SK-N-SH (cell line): Measurements from ENCODE around the gene GPR15LG. TPM values are rescaled to one million over a fixed set of nuclear protein-coding genes. Genes with fewer than 3 reads are reported as not detected.

ENCODE experiments used
- CTCF ChIA-PET: fragments of 300-600, 350-600 bp; formaldehyde crosslinking; extraction: SDS; loops from one replicate; lab custom pipeline; 2021; lab: Yijun Ruan, JAX
- POLR2A ChIA-PET: fragments of 350-600 bp; sonication (Branson Sonifier 250); formaldehyde crosslinking; extraction: SDS; loops from one replicate; lab custom pipeline; 2020; ENCODE audit warnings: antibody characterized with exemption, inconsistent platforms; lab: Yijun Ruan, JAX
- DNase-seq: peaks from one replicate; pipeline ENCODE4 v3.0.0; 2012
- H2AFZ ChIP-seq: fragments of 200-600 bp; sonication (generic); 2 replicates; pipeline ENCODE4 v1.8.1; 2016; ENCODE audit warnings: antibody characterized with exemption, mild to moderate bottlenecking, low read depth
- H3F3A ChIP-seq: fragments of 200-600 bp; sonication (generic); replicated peaks from 2 replicates; pipeline ENCODE3; 2016; ENCODE audit warnings: antibody characterized with exemption, mild to moderate bottlenecking; ENCODE audit not compliant: insufficient read depth
- H3K27ac ChIP-seq, 2 experiments: fragments of 200-500 bp in 1 of 2; fragments of 200-600 bp in 1 of 2; sonication (Bioruptor generic) in 1 of 2; sonication (generic), shearing (Covaris generic) in 1 of 2; 2 replicates each; pipeline versions ENCODE4 v1.5.1 to v1.6.1; 2014 to 2016; ENCODE audit warnings: low read depth in 2 of 2, inconsistent platforms in 1 of 2, low read length in 1 of 2, mild to moderate bottlenecking in 1 of 2, mixed read lengths in 1 of 2
- H3K27me3 ChIP-seq: fragments of 200-600 bp; sonication (generic), shearing (Covaris generic); 2 replicates; pipeline ENCODE4 v1.6.1; 2016; ENCODE audit warnings: mixed run types; ENCODE audit not compliant: insufficient read depth
- H3K36me3 ChIP-seq, 2 experiments: fragments of 200-500 bp in 1 of 2; fragments of 200-600 bp in 1 of 2; sonication (Bioruptor generic) in 1 of 2; sonication (generic) in 1 of 2; replicated peaks in 1 of 2; 2 replicates each; pipeline versions ENCODE3 to v1.5.1; 2014 to 2016; ENCODE audit warnings: low read length in 1 of 2, mild to moderate bottlenecking in 1 of 2; ENCODE audit not compliant: insufficient read depth in 2 of 2, control insufficient read depth in 1 of 2
- H3K4me1 ChIP-seq, 2 experiments: fragments of 200-500 bp in 1 of 2; fragments of 200-600 bp in 1 of 2; sonication (Bioruptor generic) in 1 of 2; sonication (generic), shearing (Covaris generic) in 1 of 2; 2 replicates each; pipeline versions ENCODE4 v1.5.1 to v1.6.1; 2014 to 2016; ENCODE audit warnings: low read depth in 1 of 2, low read length in 1 of 2, mixed run types in 1 of 2; ENCODE audit not compliant: insufficient read depth in 2 of 2, control insufficient read depth in 1 of 2
- H3K4me2 ChIP-seq: fragments of 200-600 bp; sonication (generic), shearing (Covaris generic); 2 replicates; pipeline ENCODE4 v1.6.1; 2017; ENCODE audit warnings: mixed run types
- H3K4me3 ChIP-seq, 2 experiments: fragments of 200-500 bp in 1 of 2; fragments of 200-600 bp in 1 of 2; sonication (Bioruptor generic) in 1 of 2; sonication (generic), shearing (Covaris generic) in 1 of 2; 2 replicates each; pipeline versions ENCODE4 v1.5.1 to v1.8.1; 2014 to 2016; ENCODE audit warnings: low read depth in 2 of 2, inconsistent platforms in 1 of 2, low read length in 1 of 2, mild to moderate bottlenecking in 1 of 2, mixed read lengths in 1 of 2, moderate library complexity in 1 of 2
- H3K79me2 ChIP-seq: fragments of 200-600 bp; sonication (generic); 2 replicates; pipeline ENCODE4 v1.8.1; 2017; ENCODE audit warnings: mild to moderate bottlenecking; ENCODE audit not compliant: insufficient read depth
- H3K9ac ChIP-seq: fragments of 200-600 bp; sonication (generic); 2 replicates; pipeline ENCODE4 v1.6.1; 2017; ENCODE audit warnings: mixed run types
- H3K9me2 ChIP-seq: fragments of 200-600 bp; sonication (generic); 2 replicates; pipeline ENCODE4 v1.6.1; 2017; ENCODE audit warnings: mixed run types
- H3K9me3 ChIP-seq: fragments of 200-600 bp; sonication (generic); 2 replicates; pipeline ENCODE4 v1.6.1; 2017; ENCODE audit warnings: mixed run types, mild to moderate bottlenecking, moderate library complexity
- H4K20me1 ChIP-seq: fragments of 200-600 bp; sonication (generic); 2 replicates; pipeline ENCODE4 v1.6.1; 2017; ENCODE audit warnings: mild to moderate bottlenecking, mixed run types; ENCODE audit not compliant: insufficient read depth
- EP300 ChIP-seq, 2 experiments: IDR thresholded peaks; 2 replicates each; pipeline versions ENCODE4 v1.4.0 to v1.6.1; 2012; ENCODE audit warnings: borderline replicate concordance in 1 of 2, low read depth in 1 of 2, low read length in 1 of 2
- EZH2phosphoT487 ChIP-seq: fragments of 200-600 bp; sonication (generic); IDR thresholded peaks from 2 replicates; pipeline ENCODE4 v1.6.1; 2017; ENCODE audit warnings: low read depth, mixed run types, mild to moderate bottlenecking, antibody characterized with exemption, moderate library complexity, borderline replicate concordance
- FOSL2 ChIP-seq: IDR thresholded peaks from 2 replicates; pipeline ENCODE4 v1.4.0; 2012; ENCODE audit warnings: low read depth, mild to moderate bottlenecking, moderate library complexity, borderline replicate concordance
- FOXJ3 ChIP-seq: sonication (generic); formaldehyde crosslinking; IDR thresholded peaks from 2 replicates; pipeline ENCODE4 v1.5.1; 2020; ENCODE audit warnings: mild to moderate bottlenecking, missing genetic modification reagents
- FOXM1 ChIP-seq: IDR thresholded peaks from 2 replicates; pipeline ENCODE4 v1.4.0; 2012; ENCODE audit warnings: low read depth, mild to moderate bottlenecking
- GABPA ChIP-seq: IDR thresholded peaks from 2 replicates; pipeline ENCODE4 v1.4.0; 2012; ENCODE audit warnings: low read depth, mild to moderate bottlenecking
- IRF3 ChIP-seq: fragments of 150-350 bp; IDR thresholded peaks from 2 replicates; pipeline ENCODE4 v1.6.1; 2016; ENCODE audit warnings: mild to moderate bottlenecking, low read depth, low read length
- NFIC ChIP-seq: IDR thresholded peaks from 2 replicates; pipeline ENCODE4 v1.4.0; 2012; ENCODE audit warnings: borderline replicate concordance
- NRF1 ChIP-seq: IDR thresholded peaks from 2 replicates; pipeline ENCODE4 v1.6.1; 2012; ENCODE audit warnings: low read depth, mild to moderate bottlenecking, low read length
- PBX3 ChIP-seq: IDR thresholded peaks from 2 replicates; pipeline ENCODE4; 2012
- RCOR1 ChIP-seq: fragments of 150-350 bp; IDR thresholded peaks from 2 replicates; pipeline ENCODE4 v1.6.1; 2017; ENCODE audit warnings: antibody characterized with exemption, low read length
- RFX5 ChIP-seq: IDR thresholded peaks from 2 replicates; pipeline ENCODE4 v1.6.1; 2012; ENCODE audit warnings: mild to moderate bottlenecking, improper control_type of control experiment, low read length
- RXRA ChIP-seq: IDR thresholded peaks from 2 replicates; pipeline ENCODE4 v1.4.0; 2012; ENCODE audit warnings: low read depth, mild to moderate bottlenecking, borderline replicate concordance
- SIN3A ChIP-seq: IDR thresholded peaks from 2 replicates; pipeline ENCODE4 v1.6.1; 2012; ENCODE audit warnings: low read depth, mild to moderate bottlenecking, low read length, moderate library complexity, borderline replicate concordance
- TAF1 ChIP-seq: IDR thresholded peaks from 2 replicates; pipeline ENCODE4 v1.6.1; 2012; ENCODE audit warnings: low read depth, mild to moderate bottlenecking, low read length, moderate library complexity, borderline replicate concordance
- TEAD4 ChIP-seq: IDR thresholded peaks from 2 replicates; pipeline ENCODE4 v1.4.0; 2012; ENCODE audit warnings: mild to moderate bottlenecking, borderline replicate concordance; ENCODE audit not compliant: insufficient read depth
- USF1 ChIP-seq: IDR thresholded peaks from 2 replicates; pipeline ENCODE4 v1.4.0; 2012; ENCODE audit warnings: low read depth, borderline replicate concordance
- WGBS: methylation state at CpG from one replicate; pipeline ENCODE4 v1.1.6; 2017; ENCODE audit warnings: low lambda C conversion rate; 5-methylcytosine and 5-hydroxymethylcytosine counted together
- polyA plus RNA-seq, 3 experiments: library from polyadenylated mRNA; depleted of rRNA; stranded (reverse); fragments of >200 nt; gene quantifications; 2 replicates each; pipeline ENCODE4 v1.2.3, GENCODE V29; 2012

Gene GPR15LG
- polyA plus RNA-seq, 1 of the 3 experiments (the other 2 are of a cell fraction): not detected

DNA sequence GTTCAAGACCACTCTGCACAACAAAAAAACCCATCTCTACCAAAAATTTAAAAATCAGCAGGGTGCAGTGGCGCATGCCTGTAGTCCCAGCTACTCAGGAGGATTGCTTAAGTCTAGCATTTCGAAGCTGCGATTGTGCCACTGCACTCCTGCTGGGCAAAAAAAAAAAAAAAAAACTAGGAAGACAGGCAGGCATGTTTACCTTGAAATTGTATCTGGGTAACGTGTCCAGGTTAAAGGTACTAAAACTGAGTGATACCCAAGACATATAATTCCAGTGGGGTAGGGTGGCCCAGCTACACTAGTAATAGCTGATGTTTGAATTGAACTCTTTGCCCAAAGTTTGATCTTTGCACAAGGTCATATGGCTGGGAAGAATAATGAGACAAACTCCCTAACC is 18.1 kb upstream of the GPR15LG start (continued):
- TF ChIP-seq PBX3 (no peak), NFIC (no peak), TAF1 (no peak)

DNA sequence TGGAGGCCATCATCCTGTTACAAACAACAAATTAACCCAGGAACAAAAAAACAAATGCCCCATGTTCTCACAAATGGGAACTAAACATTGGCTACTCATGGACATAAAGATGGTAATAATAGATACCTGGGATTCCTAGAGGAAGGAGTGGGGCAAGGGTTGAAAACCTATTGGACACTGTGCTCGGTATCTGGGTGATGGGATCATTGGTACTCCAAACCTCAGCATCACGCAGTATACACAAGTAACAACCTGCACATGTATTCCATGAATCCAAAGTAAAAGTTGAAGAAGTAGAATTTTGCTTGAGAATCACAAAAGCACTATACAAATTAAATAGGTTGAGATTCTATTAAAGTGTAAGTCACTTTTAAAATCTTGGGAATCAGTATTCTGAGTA is 17.6 kb upstream of the GPR15LG start:
- Histone ChIP-seq H3K4me2 (no peak overlapping the region), H2AFZ (no peak overlapping the region), H4K20me1 (no peaks in the 10 kb centered on the region), H3K9ac (no peak overlapping the region), H3K9me2 (no peaks in the 10 kb centered on the region), H3K9me3 (no peaks in the 10 kb centered on the region), H3K36me3 (peaks cover 31 to 45% of the 10 kb centered on the region in 2 experiments), H3K4me1 (no peaks in the 10 kb centered on the region), H3F3A (no peaks in the 10 kb centered on the region), H3K27ac (no peak overlapping the region), H3K4me3 (no peak overlapping the region), H3K27me3 (no peaks in the 10 kb centered on the region), H3K79me2 (no peaks in the 10 kb centered on the region)
- TF ChIP-seq NFIC: no peak
- TF ChIP-seq RXRA: no peak
- no peak for TF ChIP-seq SIN3A
- no peak for TF ChIP-seq FOXJ3 (CRISPR knock-in tag)
- no peak for TF ChIP-seq GABPA
- no peak for TF ChIP-seq TAF1
- no peak for TF ChIP-seq IRF3
- no peak for TF ChIP-seq EZH2phosphoT487
- TF ChIP-seq EP300 (IDR thresholded peaks at IDR 0.05; ENCODE audit: borderline replicate concordance in 1 of 2, low read depth in 1 of 2, low read length in 1 of 2): no peak
- no peak for TF ChIP-seq FOXM1
- no peak for TF ChIP-seq RFX5
- no peak for TF ChIP-seq FOSL2
- no peak for TF ChIP-seq USF1
- no peak for TF ChIP-seq TEAD4
- TF ChIP-seq NRF1: no peak
- TF ChIP-seq RCOR1: no peak
- no peak for TF ChIP-seq PBX3
- POLR2A ChIA-PET: interaction anchor here (0.8 kb wide), 1 partner anchor 9 kb away, joined by 3 read pairs; no protein-coding TSS in a partner anchor
- CTCF ChIA-PET: interaction anchor here (1.1 to 4.2 kb wide), 2 partner anchors 8 to 393 kb away, joined by 3 to 27 read pairs; no protein-coding TSS in a partner anchor
- DNase-seq: no peak
- WGBS: 93% methylated on average over 2 of the region's 2 CpGs
